ENCODE results near the gene PPL. TPM values are rescaled to one million over a fixed set of nuclear protein-coding genes. Genes with fewer than 3 reads are reported as not detected.
A peak's percentile ranks its signal among the peaks of the same experiment; 100 is the strongest.

Gene PPL
- total and polyA plus RNA-seq, 2 of the 13 experiments (the other 11 are each of a cell fraction or from before 2014, with no cell fraction given) = 5.7 to 6.6 TPM

- TF ChIP-seq ZNF44 (CRISPR knock-in tag; IDR thresholded peaks at IDR 0.05) = no peak
- TF ChIP-seq ZNF180 (CRISPR knock-in tag; IDR thresholded peaks at IDR 0.05; ENCODE audit: borderline replicate concordance, low read depth) = no peak
These were observed 13.0 kb upstream of the PPL start for GRCh38 chr16:4949986-4950385.

GRCh38 chr16:4948903-4949766 lies 12.2 kb upstream of the PPL start:
- BruUV-seq (replicated peaks) = no TSS peak
- Histone ChIP-seq H3K9me3 (ENCODE audit: low read length) (no peaks in the 10 kb centered on the region), H3K27me3 (ENCODE audit: control insufficient read depth in 1 of 2, insufficient read depth in 2 of 2, low read length in 2 of 2) (no peaks in the 10 kb centered on the region; a peak in 1 of 5 replicates), H3K79me2 (ENCODE audit: insufficient read depth, low read length) (no peaks in the 10 kb centered on the region), H3K36me3 (replicated peaks in 1 of 2; ENCODE audit: control insufficient read depth in 1 of 2, insufficient read depth in 2 of 2, low read length in 2 of 2) (no peaks in the 10 kb centered on the region), H2AFZ (ENCODE audit: low read length) (peak overlapping the region; percentile 28), H3K4me2 (ENCODE audit: low read depth, low read length) (peak overlapping the region; percentile 77), H3K9ac (ENCODE audit: insufficient read depth, low read depth, low read length) (peak overlapping the region; percentile 47; the same call in 1 of the 2 replicates), H3K27ac (ENCODE audit: extremely low read length, insufficient read depth, low read length) (no peak overlapping the region), H3K4me1 (ENCODE audit: insufficient read depth, low read length) (peaks cover 60% of the 10 kb centered on the region), H3K4me3 (replicated peaks in 1 of 3; ENCODE audit: insufficient read depth in 1 of 3, low read depth in 2 of 3, low read length in 3 of 3) (peak overlapping the region in 2 of 3 experiments; percentile 29 to 63; a peak in 4 of 6 replicates), H4K20me1 (ENCODE audit: insufficient read depth, low read length) (no peaks in the 10 kb centered on the region)
- ChIA-PET CTCF (ENCODE audit: low intra/inter-chr PET ratio, low total read pairs) (no interaction called here), POLR2A (interaction anchor here (0.6 to 2.4 kb wide), 3 partner anchors 8 to 35 kb away, joined by 3 to 43 read pairs (median 23); partner anchors contain the start of genes PPL and SEC14L5)
- ATAC-seq (no peak), FAIRE-seq (peak; percentile 58), DNase-seq (ENCODE audit: low spot score) (no peak)
- intact Hi-C loops (cut with micrococcal nuclease; ENCODE audit: unreplicated experiment) (loop anchor here (5.0 kb wide), 1 partner anchor 37 kb away; no protein-coding TSS in a partner anchor), in situ Hi-C loops (cut with HindIII; ENCODE audit: extremely low pct_ligation_motif_present, low pct_unique_long_range_greater_than_20kb) (no loop called here)
- WGBS (ENCODE audit: low lambda C conversion rate) = 24% methylated on average over 14 of the region's 16 CpGs
- TF ChIP-seq ZNF781 (CRISPR knock-in tag; IDR thresholded peaks at IDR 0.05; ENCODE audit: borderline replicate concordance, not compliant biosample characterization) = no peak
- TF ChIP-seq ZNF24 (IDR thresholded peaks at IDR 0.05) = no peak
- TF ChIP-seq ZNF234 (CRISPR knock-in tag; conservative IDR thresholded peaks at IDR 0.05) = no peak
- TF ChIP-seq TBP (CRISPR knock-in tag; IDR thresholded peaks at IDR 0.05) = no peak
- no peak for TF ChIP-seq ZNF552 (CRISPR knock-in tag; IDR thresholded peaks at IDR 0.05; ENCODE audit: borderline replicate concordance)
- TF ChIP-seq TFDP1 (CRISPR knock-in tag; IDR thresholded peaks at IDR 0.05; ENCODE audit: borderline replicate concordance) = no peak
- no peak for TF ChIP-seq MAF1 (CRISPR knock-in tag; IDR thresholded peaks at IDR 0.05; ENCODE audit: borderline replicate concordance)
- no peak for TF ChIP-seq ZBED4 (CRISPR knock-in tag; IDR thresholded peaks at IDR 0.05; ENCODE audit: borderline replicate concordance)
- TF ChIP-seq ZSCAN31 (CRISPR knock-in tag; IDR thresholded peaks at IDR 0.05; ENCODE audit: low read depth) = 0 out of 2 replicates have a peak, but pooled peaks have one; percentile 30

More at GRCh38 chr16:4949986-4950385, 13.0 kb upstream of the PPL start:
- ATAC-seq = no peak
- H3K4me2 ChIP-seq (ENCODE audit: low read depth, low read length) = no peak overlapping the region
- no peak overlapping the region for H2AFZ ChIP-seq (ENCODE audit: low read length)
- H3K27ac ChIP-seq (ENCODE audit: extremely low read length, insufficient read depth, low read length) = no peak overlapping the region
- no TSS peak for BruUV-seq (replicated peaks)
- 60% methylated on average over 10 of the region's 10 CpGs for WGBS (ENCODE audit: low lambda C conversion rate)
- no peak overlapping the region for H3K4me3 ChIP-seq (replicated peaks in 1 of 3; ENCODE audit: insufficient read depth in 1 of 3, low read depth in 2 of 3, low read length in 3 of 3)
- H4K20me1 ChIP-seq (ENCODE audit: insufficient read depth, low read length) = no peaks in the 10 kb centered on the region
- no peaks in the 10 kb centered on the region; a peak in 1 of 5 replicates for H3K27me3 ChIP-seq (ENCODE audit: control insufficient read depth in 1 of 2, insufficient read depth in 2 of 2, low read length in 2 of 2)
- DNase-seq (ENCODE audit: low spot score) = no peak
- peaks cover 52% of the 10 kb centered on the region for H3K4me1 ChIP-seq (ENCODE audit: insufficient read depth, low read length)
- no peak for FAIRE-seq
- no peaks in the 10 kb centered on the region for H3K36me3 ChIP-seq (replicated peaks in 1 of 2; ENCODE audit: control insufficient read depth in 1 of 2, insufficient read depth in 2 of 2, low read length in 2 of 2)
- POLR2A ChIA-PET = no interaction called here
- CTCF ChIA-PET (ENCODE audit: low intra/inter-chr PET ratio, low total read pairs) = no interaction called here
- H3K79me2 ChIP-seq (ENCODE audit: insufficient read depth, low read length) = no peaks in the 10 kb centered on the region
- in situ Hi-C loops (cut with HindIII; ENCODE audit: extremely low pct_ligation_motif_present, low pct_unique_long_range_greater_than_20kb) (loop anchor here (25.0 kb wide), 1 partner anchor 438 kb away; no protein-coding TSS in a partner anchor), intact Hi-C loops (cut with micrococcal nuclease; ENCODE audit: unreplicated experiment) (loop anchor here (5.0 to 10.0 kb wide), 2 partner anchors 38 to 335 kb away; partner anchors contain the start of gene UBALD1)
- H3K9me3 ChIP-seq (ENCODE audit: low read length) = no peaks in the 10 kb centered on the region
- no peak overlapping the region for H3K9ac ChIP-seq (ENCODE audit: insufficient read depth, low read depth, low read length)

All from HepG2 (cell line).